GM19324 (cell line): ENCODE results near the gene EHD1.
"Not testable (repeated sequence)": the region's sequence is repeated elsewhere in the genome, so short reads cannot be mapped to it uniquely, and the experiment has no call there.

Experiments
- ATAC-seq: cut with Tn5 transposase; IDR thresholded peaks from one replicate; pipeline ENCODE4 v1.9.1; 2021; ENCODE audit warnings: mild to moderate bottlenecking, moderate library complexity; ENCODE audit not compliant: unreplicated experiment, low FRiP score

EHD1 gene

GRCh38 chr11:64834031-64834722 lies 44.2 kb downstream of the EHD1 start:
- ATAC-seq = no peak

DNA sequence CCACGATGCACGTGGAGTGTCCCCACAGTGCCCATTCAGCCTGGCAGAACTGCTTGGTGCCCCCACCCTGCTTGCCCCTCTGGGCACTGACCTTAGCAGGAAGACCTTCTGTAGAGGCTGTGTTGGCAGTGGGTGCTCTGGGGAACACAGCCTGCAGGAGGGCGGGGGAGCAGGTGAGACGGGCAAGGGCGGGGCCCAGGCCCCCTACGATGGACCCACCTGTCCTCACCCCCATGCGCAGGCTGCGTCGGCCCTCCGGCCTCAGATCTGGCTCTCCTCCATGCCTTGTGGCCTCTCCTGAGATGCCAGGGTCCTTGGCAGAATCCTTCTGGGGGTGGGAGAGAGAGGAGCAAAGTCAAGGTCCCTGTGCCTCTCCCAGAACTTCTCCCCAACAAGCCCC lies 44.9 kb downstream of the EHD1 start:
- no peak for ATAC-seq

- no peak for ATAC-seq
These were observed 45.3 kb downstream of the EHD1 start for GRCh38 chr11:64833198-64833502.

- ATAC-seq = no peak
These were observed 45.8 kb downstream of the EHD1 start for GRCh38 chr11:64832467-64833197.

DNA sequence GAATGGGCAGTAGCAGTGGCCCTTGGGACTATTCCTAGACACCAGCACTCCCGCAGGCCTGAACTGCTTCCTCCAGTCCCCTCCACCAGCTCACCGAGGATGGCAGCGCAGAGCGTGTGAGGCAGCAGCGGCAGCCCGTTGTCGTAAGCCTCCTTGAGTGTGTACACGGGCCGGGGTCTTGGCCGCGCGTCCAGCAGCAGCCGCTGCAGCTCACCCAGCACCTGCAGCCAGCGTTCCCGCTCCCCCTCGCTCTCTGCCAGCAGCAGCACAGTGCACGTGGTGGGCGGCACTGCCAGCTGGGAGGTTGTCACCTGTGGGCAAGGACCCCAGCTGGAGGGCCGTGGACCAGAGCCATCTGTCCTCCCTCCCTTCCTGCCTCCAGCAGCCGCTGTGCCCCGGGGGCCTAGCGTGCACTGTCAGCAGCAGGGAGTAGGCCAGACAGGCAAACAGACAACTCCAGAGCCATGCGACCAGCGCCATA lies 47.0 kb downstream of the EHD1 start:
- ATAC-seq = no peak

GRCh38 chr11:64829536-64830251 lies 48.7 kb downstream of the EHD1 start:
- no peak for ATAC-seq

GRCh38 chr11:64827451-64827839 lies 51.0 kb downstream of the EHD1 start:
- no peak for ATAC-seq

GRCh38 chr11:64826578-64827450 lies 51.6 kb downstream of the EHD1 start:
- ATAC-seq = no peak

DNA sequence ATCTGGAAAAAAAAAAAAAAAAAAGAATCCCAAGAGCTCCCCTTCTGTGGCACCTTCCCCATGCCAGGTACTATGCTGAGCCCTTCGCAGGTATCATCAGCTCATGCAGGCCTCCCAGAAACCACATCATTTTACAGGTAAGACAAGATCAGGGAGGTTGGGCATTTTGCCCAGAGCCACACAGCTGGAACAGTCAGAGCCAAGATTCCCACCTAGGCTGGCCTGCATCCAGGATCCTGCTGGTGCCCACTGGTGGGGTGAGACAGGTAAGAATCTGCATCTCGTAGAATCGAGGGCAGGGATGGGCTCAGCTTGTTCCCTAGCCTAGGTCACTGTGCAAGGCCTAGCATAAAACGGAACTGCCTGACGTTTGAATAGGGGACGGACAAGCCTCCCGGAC lies 52.4 kb downstream of the EHD1 start:
- no peak for ATAC-seq

DNA sequence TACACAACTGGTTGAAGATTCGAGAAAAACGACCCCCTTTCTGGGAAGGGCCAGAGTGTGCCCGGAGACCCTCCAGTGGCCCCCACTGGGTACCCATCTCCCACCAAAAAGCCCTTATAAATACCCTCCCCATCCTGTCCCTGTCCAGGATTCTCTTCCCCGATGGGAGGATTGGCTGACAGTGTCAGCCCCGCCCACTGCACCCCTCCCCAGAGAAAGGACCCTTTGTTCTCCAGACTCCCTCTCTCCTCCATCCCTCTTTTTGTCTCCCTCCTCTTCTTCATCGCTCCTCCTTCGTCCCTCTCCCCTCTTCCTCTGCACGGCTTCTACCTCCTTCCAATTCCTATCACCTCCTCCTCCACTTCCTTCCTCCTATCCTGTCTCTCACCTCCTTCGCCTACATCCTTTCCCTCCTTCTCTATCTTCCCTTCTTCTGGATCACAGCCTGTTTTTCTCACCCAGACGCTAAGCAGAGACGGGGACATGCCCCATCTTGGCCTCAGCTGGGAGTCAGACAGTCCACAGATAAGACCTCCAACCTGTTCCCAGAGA lies 54.8 kb downstream of the EHD1 start:
- no peak for ATAC-seq

DNA sequence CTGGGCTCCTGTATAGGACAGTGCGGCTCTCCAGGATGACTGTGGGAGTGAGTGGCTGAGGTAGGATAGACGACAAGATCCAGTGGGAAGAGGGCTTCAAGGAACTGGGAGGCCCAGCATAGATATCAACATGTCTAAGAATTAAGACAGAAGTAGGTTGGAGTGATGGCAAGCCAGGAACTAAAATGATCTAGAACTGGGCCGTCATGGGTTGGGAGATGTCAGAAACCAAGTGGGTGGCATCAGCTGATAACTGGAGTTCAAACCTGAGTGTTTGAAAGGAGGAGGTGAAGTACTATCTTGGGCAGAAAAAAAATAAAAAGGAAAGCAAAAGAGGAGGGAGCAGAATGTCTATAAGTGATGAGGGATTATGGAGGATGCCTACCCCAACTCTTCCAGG lies 60.9 kb downstream of the EHD1 start:
- no peak for ATAC-seq

GRCh38 chr11:64815433-64815832 lies 63.0 kb downstream of the EHD1 start:
- not testable (repeated sequence) for ATAC-seq

DNA sequence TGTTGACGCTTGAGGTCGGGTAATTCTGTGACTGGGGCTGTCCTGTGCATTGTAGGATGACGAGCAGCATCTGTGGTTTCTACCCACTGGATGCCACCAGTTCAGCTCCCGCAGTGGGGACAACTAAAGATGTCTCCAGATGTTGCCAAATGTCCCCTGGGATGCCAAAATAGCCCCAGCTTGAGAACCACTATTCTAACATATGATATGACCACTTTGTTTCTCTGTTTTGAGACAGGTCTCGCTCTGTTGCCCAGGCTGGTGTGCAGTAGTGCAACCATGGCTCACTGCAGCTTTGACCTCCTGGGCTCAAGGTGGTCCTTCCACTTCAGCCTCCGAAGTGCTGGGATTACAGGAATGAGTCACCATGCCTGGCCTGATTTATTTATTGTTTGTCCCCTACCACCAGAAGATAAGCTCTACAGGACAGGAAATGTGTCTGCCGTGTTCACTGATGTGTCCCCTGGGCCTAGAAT lies 63.7 kb downstream of the EHD1 start:
- ATAC-seq = no peak

DNA sequence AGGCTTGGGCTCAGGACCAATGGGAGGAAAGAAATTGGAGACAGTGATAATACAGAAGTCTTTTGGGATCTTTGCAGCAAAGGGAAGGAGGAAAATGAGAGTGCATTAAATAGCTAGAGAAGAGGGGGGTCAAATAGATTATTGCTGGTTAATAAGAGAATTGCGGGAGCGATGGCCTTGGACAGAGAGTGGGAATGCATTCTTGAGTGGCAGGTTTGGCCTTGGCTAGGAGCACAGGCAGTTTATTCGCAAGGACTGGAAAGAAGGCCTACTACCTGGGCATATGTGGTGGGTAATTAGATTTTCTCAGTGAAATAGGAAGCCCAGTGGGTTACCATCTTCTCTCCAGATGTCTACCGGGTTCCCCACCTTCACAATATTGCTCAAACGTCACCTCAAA lies 64.6 kb downstream of the EHD1 start:
- ATAC-seq = no peak

- peak; percentile 7 for ATAC-seq
These were observed 67.5 kb downstream of the EHD1 start for GRCh38 chr11:64810891-64811272.

DNA sequence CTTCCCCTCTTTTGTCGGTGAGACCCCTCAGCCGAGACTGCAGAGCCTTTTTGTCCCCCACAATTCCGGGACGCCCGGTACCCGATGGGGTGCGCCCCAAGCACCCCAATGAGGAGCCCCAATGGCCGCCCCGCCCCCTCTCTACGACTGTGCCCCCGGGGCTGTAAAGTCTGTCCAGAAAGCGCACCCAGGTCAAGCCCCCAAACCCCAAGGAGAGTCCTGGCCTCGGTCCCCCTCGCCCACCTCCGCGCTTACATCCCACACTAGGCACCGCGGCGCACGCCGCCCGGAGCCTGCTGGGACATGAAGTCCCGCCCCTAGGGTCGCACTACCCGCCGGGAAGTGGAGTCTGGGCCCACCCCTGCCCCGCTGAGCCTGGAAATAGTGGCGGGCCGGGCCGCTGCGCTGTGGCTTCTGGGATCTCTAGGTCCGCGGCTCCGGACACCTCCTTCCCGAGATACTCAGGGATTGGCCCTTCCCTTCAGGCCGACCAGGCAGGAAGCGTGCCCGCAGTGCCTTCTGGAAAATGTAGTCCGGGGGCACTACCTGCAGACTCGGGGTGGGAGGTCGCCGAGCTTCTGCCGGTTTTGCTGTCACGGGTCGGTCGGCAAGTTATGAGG lies 68.0 kb downstream of the EHD1 start, which contains the start of gene MEN1:
Gene MEN1, minus strand, starts transcription at position 281 of the 620 bp plus-strand sequence. CDS start 442 bp downstream, outside the sequence.
- ATAC-seq = peak; percentile 86

DNA sequence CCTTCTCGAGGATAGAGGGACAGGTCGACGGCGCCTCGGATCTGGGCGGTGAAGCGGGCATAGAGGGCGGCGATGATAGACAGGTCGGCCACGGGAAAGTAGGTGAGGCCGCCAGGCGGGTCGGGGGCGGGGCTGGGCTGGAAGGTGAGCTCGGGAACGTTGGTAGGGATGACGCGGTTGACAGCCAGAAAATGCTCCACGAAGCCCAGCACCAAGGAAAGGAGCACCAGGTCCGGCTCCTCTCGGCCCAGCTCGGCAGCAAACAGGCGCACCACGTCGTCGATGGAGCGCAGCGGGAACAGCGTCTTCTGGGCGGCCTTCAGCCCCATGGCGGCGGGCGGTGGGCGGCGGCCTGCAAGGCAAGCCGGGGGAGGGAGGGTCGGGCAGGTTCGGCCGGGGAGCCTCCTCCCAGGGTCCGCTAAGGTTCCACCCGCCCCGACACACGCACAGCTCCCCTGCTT lies 68.6 kb downstream of the EHD1 start:
- peak; percentile 5 for ATAC-seq

GRCh38 chr11:64805481-64805880 lies 72.9 kb downstream of the EHD1 start:
- no peak for ATAC-seq

DNA sequence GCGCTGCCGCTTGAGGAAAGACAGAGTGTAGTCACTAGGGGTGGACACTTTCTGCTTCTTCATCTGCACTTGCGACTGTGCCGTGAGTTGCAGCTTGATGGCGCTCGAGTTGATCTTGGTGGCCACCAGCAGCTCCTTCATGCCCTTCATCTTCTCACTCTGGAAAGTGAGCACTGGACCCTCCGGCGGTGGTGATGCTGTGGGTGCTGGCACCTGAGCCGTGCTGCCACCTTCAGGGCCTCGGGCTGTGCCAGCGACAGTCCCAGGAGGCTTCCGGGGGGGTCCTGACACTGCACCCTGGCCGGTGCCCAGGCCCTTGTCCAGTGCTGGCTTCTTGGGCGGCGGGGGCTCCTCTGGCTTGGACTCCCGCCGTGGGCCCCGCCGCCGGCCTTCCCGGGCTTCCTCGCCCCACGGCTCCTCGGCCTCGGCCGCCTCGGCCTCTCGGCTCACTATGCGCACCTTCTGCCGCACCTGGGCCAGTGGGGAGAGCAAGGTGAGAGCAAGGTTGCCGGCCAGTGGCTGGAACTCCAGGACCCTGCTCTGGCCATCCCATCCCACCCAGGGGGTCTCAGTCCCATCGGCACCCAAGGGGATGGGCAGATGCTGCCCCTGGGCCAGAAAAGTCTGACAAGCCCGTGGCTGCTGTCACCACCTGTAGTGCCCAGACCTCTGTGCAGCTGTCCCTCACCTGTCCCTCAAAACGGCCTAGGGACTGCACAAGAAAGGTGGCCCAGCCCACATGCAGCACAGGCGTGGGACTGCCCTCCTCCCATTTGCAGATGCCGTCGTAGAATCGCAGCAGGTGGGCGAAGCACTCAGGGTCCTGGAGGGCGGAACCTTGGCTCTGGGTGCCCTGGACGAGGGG lies 73.8 kb downstream of the EHD1 start:
- ATAC-seq = no peak
